HG03432 (cell line): ENCODE results near the gene JPH2.
"Not testable (repeated sequence)": the region's sequence is repeated elsewhere in the genome, so short reads cannot be mapped to it uniquely, and the experiment has no call there.

ENCODE experiments used
- ATAC-seq: cut with Tn5 transposase; IDR thresholded peaks from one replicate; pipeline ENCODE4 v1.9.1; 2021; ENCODE audit warnings: mild to moderate bottlenecking, moderate library complexity; ENCODE audit not compliant: unreplicated experiment

The JPH2 gene

DNA sequence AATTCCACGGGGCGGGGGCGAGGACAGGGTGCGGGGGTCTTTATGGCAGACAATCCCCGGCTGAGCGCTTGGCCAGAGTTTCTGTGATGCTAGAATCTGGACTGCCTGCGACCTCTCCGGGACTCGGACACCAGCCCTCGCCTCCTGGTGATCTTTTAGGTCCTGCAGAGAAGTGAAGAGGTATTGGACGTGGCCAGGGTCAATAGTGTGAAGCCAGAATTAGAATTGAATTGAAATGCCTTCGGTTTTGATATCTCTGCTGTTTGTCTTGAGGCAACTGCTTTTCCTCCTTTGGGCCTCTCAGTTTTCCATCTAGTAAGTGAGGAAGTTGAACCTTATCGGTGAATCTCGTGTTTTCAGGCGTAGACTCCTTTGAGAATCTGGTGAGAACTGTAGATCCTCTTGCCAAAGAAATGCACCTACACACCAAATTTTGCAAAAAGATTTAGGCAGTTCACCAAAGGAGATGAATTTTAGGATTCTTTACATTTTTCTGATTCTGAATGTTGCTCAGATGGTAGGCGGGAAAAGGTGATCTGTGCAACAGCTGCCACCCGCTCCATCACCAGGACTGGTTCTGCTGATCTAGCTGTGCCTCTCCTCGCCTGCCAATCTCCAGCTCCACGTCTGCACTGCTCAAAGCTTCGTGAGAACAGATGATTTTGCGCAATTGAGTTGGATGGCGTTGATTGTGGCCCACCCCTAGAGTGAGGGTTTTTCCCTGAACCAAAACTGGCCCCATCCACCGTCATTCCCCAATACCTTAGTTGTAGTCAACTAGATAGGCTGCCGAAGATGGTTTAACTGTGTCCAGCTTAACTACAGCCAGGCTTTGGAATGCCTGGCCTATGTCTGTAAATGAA, 24.4 kb upstream of the JPH2 start:
- ATAC-seq: no peak

DNA sequence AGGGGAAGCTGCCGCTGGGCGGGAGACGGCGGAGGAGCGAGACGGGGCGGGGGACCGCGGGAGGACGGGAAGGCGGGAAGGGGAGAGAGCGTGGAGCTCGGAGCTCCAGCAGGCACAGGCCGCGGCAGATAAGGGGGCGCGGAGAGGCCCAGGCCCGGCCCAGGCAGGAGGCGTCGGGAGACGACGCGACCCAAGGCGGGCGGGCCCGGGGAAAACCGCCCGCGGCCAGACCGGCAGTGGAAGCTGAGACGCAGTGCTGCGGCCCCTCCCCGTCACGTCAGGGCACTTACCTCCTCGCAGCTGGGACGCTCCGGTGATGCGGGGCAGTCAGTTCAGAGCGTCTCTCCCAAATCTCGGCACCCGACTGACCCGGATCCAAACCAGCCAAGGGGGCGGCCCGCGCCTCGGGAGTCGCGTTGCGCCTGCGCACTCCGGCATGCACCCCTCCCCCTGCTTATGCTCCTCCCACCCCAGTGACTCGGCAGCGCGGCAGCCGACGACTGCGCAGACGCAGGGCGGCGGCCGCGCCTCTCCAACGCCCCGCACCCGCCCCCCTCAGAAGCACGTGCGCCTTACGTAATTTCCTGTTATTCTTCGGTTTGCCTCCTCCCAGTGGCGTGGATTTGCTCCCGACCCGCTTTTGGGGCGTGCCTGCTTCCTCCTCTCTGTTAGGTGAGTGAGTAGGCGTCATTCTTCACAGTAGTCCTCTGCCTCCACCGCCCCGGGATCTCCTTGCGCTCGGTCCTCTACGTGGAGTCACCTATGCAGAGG, 23.6 kb upstream of the JPH2 start, which contains the start of gene OSER1:
TSS of gene OSER1 (minus strand) at position 366 of the 771 bp plus-strand sequence. CDS start 3,814 bp downstream, outside the sequence.
- peak; percentile 82 for ATAC-seq

DNA sequence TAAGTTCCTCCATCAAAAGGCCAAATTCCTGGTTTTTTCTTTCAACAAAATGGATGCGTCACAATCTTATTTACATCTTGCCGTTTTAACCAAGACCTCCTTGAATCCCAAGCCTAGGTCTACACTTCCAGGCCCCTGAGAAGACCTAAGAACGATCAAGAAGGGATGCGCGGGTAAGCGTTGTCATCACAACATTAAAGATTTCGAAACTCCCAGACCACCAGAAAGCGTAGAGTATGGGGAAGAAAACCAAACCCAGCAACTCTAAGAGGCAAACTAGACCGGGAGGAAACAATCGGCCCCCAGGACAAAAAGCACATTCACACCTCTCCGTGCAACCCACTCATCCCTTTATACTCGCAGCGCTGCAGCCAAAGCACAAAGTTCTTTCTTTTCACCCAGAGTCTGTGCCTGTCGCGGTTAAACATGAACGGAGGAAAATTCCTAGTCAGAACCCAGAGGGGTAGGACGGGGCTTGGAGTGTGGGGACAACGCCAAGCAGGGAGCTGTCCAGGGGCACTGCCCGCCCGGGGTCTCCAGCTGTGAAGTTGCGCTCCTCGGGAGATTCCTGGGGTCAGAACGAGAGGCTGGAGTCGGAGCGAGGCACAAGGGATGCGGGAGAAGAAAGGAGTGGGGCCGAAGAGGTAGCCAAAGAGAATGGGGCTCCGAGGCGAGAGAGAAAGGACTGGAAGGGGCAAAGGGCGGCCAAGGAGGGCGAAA, 22.9 kb upstream of the JPH2 start:
- peak; percentile 1 for ATAC-seq

DNA sequence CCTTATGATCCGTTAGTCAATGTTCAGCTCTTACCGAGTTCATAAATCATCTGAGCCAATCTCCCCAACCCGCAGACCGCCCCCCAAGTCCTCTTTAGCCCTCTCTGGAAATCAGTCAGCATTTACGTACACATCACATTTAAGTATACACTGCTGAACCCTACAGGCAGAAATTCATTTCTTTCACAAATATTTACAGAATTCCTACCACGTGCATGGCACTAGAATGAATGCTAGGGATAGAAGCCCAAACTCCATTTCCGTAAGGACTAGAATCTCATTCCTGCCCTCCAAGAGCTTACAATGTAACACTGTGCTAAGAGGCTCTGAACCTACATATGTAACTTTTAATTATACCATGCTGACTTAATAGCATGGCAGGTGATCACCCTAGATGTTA, 21.8 kb upstream of the JPH2 start:
- no peak for ATAC-seq

DNA sequence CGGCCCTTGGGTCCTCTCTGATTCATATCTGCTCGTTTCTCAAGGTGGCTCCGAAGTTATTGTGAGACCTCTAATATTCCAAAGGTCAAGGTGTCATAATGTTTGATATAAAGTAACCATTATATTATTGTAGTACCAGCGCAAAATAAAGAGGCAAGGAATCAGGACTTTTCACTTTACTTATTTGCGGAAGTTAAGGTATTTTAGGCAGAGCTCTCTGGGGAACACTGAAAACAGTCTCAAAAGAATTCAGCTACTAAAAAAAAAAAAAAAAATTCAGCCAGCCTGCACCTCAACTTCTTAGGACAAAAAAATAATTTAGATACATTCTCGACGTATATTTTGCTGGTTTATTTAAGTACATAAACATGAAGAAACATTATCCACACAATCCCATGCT, 21.2 kb upstream of the JPH2 start:
- ATAC-seq: no peak

DNA sequence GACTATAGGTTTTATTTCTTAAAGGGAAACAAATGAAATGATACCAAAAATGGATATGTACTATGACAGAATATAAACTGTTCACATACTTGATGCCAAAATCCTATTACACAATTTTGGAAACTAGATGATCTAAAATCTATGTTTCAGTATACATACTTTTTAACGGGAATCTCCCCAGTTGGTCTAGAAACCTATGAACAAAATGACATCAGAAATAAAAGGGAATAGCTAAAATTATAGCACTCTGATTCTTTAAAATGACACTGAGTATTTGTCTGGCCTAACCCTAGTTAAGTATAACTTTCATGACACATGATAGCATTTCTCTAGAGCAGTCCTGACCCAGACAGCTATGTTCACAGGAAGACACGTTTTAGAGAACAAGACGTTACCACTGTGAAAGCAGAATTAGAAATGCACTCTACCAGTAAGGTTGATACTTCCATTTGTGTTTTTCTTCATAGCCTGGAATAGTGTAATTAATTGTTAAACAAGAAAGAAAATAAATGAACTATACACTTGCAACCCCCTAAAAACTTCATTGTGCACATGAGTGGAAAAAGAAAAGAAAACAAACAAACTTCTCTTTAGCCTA, 20.2 kb upstream of the JPH2 start:
- no peak for ATAC-seq

DNA sequence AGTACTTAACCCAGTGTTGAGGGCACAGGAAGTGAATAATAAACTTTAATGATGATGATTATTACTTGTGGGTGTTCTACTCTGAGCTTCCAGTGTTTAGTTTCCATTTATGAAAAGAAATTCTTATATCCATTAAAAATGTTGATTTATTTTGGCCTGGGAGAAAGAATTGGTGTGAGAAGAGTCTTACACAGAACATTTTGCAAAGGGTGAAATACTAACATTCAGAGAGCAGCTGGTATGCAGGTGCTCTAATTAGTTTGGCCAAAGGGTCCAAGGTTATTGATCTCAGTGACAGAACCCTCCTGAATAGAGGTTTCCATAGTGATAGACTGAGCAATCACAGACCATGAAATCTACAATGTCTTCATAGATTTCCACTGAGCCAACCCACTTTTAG, 19.1 kb upstream of the JPH2 start:
- no peak for ATAC-seq

DNA sequence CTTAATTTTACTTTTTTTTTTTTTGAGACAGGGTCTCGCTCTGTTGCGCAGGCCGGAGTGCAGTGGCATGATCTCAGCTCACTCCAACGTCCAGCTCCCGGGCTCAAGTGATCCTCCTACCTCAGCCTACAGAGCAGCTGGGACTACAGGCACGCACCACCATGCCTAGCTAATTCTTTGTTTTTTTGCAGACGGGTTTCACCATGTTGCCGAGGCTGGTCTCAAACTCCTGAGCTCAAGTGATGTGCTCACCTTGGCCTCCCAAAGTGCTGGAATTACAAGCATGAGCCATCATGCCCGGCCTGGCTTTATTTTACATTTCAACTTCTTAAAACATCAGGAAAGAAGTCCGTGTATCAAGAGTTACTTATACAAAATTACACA, 17.8 kb upstream of the JPH2 start:
- no peak for ATAC-seq

DNA sequence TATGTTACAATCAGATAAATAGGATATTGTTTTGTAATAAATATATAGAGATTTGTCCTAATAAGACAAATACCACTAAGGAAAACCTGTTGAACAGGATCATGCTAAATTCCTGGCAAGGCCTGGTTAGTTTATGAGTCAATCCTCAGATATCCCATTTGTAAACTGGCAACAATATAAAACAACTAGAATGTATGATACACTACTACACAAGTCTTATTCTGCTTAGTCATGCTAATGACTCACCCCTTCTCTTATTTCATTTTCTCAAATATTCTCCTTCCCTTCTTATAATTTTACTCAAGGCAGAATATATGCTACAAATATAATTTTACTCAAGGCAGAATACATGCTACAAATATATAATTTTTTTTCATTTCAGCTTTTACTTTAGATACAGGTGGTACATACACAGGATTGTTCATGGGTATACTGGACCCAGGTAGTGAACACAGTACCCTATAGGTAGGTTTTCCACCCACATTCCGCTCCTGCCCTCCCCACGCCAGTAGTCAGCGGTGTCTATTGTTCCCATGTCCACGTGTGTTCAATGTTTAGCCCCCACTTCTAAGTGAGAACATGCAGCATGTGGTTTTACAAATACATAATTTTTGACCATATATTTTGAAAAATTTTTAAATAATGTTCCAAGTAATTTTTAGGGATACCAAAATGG, 17.3 kb upstream of the JPH2 start:
- no peak for ATAC-seq

DNA sequence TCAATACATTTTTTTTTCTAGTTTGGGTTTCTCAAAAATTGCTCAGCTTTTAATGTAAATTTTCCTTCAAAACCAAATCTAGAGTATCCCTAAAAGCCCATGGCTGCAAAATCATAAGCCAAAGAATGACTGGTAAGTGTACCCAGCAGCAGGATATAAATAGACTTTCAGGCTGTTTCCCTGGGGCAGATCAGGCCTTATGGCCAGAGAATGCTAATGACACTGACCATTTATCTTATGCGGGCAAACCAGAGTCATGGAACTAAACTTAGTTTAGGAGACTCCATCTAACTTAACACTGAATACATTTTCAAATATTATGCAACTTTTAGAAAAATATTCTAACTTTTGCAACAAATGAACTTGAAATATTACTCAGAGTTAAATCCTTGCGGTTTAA, 16.2 kb upstream of the JPH2 start:
- ATAC-seq: no peak

DNA sequence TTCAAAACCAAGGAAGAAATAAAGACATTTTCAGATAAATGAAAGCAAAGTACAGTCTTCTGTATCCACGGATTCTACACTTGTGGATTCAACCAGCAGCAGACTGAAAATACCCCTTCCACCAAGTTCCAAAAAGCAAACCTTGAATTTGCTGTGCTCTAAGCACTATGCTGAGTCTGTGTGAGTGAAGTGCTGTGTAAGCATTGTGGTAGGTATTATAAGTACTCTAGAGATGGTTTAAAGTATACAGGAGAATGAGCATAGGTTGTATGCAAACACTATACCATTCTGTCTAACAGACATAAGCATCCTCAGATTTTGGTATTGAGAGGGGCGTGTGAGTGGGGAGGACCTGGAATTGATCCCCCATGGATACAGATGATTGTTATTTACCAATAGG, 14.0 kb upstream of the JPH2 start:
- no peak for ATAC-seq

DNA sequence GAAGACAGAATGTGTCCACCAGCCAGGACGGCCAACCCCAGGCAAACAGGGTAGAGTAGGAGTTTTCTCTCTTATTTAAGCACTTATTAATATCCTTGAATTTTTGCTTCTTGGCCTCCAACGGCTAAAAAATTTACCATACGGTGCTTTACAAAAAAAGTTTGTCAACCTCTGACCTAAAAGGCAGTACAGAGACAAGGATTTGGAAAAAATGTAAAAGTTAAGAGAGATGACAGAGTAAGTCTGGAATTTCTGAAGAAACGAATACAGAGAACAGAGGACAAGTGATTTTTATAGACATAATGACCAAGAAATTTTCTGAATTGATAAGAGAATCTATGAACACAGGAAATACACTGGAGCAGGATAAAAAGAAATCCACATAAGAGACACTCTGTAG, 13.4 kb upstream of the JPH2 start:
- ATAC-seq: no peak

DNA sequence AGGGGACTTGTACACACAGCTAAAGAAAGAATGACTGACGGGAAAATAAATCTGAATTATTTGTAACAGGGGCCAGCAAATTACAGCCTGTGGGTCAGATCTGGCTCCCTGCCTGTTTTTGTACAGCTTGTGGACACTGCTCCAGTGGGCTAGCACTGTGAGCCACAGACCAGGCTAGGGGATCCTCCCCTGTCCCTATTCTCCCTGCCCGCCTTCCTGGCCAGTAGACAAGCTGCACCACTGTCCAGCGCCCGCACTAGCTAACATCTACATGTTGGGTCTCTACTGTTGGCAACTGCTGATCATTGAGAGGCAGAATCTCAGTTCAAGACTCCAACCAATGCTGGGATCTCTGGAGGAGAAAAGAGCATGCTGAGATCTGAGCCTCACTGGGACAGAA, 12.9 kb upstream of the JPH2 start:
- no peak for ATAC-seq

DNA sequence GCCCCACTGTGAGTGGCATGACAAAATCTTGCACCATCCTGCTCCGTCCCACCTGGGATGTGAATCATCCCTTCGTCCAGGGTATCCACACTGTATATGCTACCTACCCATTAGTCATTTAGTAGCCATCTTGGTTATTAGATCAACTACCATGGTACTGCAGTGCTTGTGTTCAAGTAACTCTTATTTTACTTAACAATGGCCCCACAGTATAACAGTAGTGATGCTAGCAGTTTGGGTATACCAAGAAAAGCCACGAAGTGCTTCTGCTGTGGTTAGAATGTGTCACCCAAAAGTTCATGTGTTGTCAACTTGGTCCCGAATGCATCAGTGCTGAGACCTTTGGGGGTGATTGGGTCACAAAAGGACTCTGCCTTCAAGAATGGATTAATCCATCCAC, 11.9 kb upstream of the JPH2 start:
- ATAC-seq: no peak

DNA sequence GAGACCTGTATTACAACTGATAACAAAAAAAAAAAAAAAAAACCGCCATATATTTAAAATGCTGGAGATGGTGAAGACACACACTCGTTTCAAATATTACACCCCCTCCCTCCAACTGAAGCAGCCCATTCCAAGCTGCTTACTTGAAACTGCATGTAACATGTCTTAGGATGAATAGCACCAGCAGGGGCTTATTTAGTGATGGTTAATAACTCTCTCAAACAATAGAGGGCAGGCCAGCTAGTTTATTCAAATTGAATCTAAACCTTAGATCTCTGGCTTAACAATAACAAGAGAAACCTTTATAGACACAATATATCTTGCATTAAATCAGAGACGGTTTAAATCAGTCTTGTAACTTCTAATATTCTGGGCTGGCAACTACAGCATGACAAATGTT, 9.3 kb upstream of the JPH2 start:
- no peak for ATAC-seq

DNA sequence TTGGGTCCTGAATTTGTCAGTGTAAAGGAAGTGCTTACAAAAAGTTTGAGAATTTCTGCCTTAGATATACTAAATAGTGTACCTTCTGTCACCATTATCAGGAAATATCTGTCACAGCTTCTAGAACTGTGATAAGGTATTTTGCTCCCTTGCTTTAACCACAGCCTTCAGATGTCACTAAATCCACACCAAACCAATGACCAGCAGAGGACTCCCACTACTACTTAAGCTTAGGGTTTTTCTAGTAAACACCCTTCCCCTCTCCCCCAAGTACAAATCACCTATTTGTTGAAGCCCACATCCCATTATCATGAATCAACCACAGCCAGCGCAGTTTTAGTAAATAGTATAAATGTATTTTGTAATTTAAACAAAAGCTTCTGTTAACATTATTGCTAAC, 8.6 kb upstream of the JPH2 start:
- no peak for ATAC-seq

DNA sequence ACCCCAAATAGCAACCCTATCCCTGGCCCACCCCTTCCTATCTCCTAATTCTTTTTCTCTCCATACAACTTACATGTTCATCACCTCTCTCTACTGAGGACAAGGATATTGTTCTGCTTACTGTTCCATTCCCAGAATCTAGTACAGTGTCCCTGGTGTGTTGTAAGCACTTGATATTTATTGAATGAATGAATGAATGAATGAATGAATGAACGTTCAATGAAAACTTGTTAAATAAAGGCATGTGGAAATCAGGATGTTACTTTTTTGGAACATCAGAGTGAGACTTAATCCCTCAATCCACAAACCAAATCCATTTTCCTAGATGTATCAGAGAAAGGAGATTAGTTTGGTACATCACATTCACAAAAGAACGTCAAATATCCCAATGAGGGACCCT, 6.8 kb upstream of the JPH2 start:
- ATAC-seq: no peak

DNA sequence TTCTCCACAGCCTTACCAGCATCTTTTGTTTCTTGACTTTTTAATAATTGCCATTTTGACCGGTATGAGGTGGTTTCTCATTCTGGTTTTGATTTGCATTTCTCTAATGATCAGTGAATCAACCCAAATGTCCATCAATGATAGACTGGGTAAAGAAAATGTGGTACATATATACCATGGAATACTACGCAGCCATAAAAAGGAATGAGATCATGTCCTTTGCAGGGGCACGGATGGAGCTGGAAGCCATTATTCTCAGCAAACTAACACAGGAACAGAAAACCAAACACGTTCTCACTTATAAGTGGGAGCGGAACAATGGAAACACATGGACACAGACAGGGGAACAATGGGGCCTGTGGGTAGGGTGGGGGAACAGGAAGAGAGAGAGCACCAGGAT, 4.7 kb upstream of the JPH2 start:
- ATAC-seq: not testable (repeated sequence)

DNA sequence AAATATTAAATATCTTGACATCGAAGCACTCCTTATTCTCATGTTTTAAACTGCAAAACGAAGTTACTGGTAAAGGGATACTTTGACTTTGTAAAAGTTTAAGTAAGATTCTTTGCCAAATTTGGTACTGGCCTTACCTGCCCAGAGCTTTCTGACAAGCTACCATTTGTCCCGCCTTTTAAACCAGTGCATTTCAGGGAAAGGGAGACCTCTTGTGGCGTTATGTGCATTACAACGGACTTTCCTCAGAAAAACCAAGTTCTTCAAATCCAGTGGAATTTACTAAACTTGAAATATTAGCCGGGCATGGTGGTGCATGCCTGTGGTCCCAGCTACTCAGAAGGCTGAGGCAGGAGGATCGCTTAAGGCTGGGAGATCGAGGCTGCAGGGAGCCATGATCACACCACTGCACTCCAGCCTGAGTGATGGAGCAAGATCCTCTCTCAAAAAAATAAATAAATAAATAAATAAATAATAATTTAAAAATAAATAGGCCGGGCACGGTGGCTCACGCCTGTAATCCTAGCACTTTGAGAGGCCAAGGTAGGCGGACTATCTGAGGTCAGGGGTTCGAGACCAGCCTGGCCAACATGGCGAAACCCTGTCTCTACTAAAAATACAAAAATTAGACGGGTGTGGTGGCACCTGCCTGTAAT, 3.3 kb upstream of the JPH2 start:
- ATAC-seq: not testable (repeated sequence)

DNA sequence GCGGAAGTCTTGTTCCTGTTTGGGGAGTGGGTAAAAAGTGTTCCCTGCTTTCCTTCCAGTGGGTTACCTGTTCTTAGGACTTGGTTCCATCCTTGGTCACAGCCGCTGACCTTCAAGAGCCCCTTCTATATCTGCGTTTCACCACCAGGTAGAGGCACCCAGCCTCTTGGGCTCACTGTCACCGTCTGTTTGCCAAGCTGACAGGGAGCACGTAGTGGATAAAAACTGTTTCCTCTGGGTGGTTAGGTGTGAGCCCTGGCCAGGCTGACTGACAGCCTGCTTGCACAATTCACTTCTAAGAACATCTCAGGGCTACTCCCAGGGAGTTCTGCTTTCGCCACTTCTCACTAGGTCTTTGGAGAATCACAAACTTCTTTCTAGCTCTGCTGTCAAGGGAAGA, 1.8 kb upstream of the JPH2 start:
- no peak for ATAC-seq
